Caco-2 (cell line): ENCODE data around the gene PSTK. TPM values are rescaled to one million over a fixed set of nuclear protein-coding genes. Genes with fewer than 3 reads are reported as not detected.

Source experiments
- BruUV-seq: library from RNA; stranded (reverse); fragments of 400-500 nt; replicated peaks from 2 replicates; lab custom pipeline; 2021; lab: Mats Ljungman, UMichigan
- CTCF ChIA-PET: fragments of 300-600 bp; sonication (Branson Sonifier 250); formaldehyde crosslinking; loops from one replicate; lab custom pipeline; 2022; ENCODE audit warnings: antibody characterized with exemption; lab: Charles Lee
- POLR2A ChIA-PET: fragments of 300-600 bp; sonication (Branson Sonifier 250); formaldehyde crosslinking; loops from one replicate; lab custom pipeline; 2022; ENCODE audit warnings: antibody characterized with exemption; lab: Charles Lee
- DNase-seq, 2 experiments: peaks; one replicate each; pipeline versions ENCODE4 v3.0.0 to v3.0.0-alpha.2; 2020 to 2022
- H3K27me3 ChIP-seq: replicated peaks from 2 replicates; pipeline ENCODE4 v1.6.0; 2011; ENCODE audit warnings: low read length; ENCODE audit not compliant: control insufficient read depth, insufficient read depth
- H3K36me3 ChIP-seq: 2 replicates; pipeline ENCODE4 v1.5.1; 2011; ENCODE audit warnings: low read length; ENCODE audit not compliant: control insufficient read depth, insufficient read depth
- H3K4me1 ChIP-seq: fragments of 250-450 bp; sonication (Bioruptor Pico); 2 replicates; pipeline ENCODE4 v1.5.1; 2020; ENCODE audit warnings: mild to moderate bottlenecking
- H3K4me3 ChIP-seq: 2 replicates; pipeline ENCODE4 v1.5.1; 2011; ENCODE audit warnings: low read depth, mild to moderate bottlenecking, control low read depth, low read length
- H3K9me3 ChIP-seq: fragments of 250-450 bp; sonication (Bioruptor Pico); 2 replicates; pipeline ENCODE4 v1.5.1; 2020; ENCODE audit warnings: mild to moderate bottlenecking, moderate library complexity
- H3K27ac Mint-ChIP-seq: one replicate; pipeline ENCODE4 v1.8.0; 2022; ENCODE audit warnings: mixed read lengths; ENCODE audit not compliant: unreplicated experiment
- H3K27me3 Mint-ChIP-seq: one replicate; pipeline ENCODE4 v1.8.0; 2022; ENCODE audit warnings: mixed read lengths; ENCODE audit not compliant: insufficient read depth, unreplicated experiment
- H3K36me3 Mint-ChIP-seq: one replicate; pipeline ENCODE4 v1.8.0; 2022; ENCODE audit warnings: mild to moderate bottlenecking, mixed read lengths; ENCODE audit not compliant: insufficient read depth, unreplicated experiment
- H3K4me1 Mint-ChIP-seq: one replicate; pipeline ENCODE4 v1.8.0; 2022; ENCODE audit warnings: low read depth, mixed read lengths; ENCODE audit not compliant: unreplicated experiment
- H3K4me3 Mint-ChIP-seq: one replicate; pipeline ENCODE4 v1.8.0; 2022; ENCODE audit warnings: mild to moderate bottlenecking, moderate library complexity, mixed read lengths; ENCODE audit not compliant: unreplicated experiment
- H3K9me3 Mint-ChIP-seq: one replicate; pipeline ENCODE4 v1.8.0; 2022; ENCODE audit warnings: mixed read lengths; ENCODE audit not compliant: unreplicated experiment
- intact Hi-C: fragments of 100-400 bp; cut with micrococcal nuclease; formaldehyde crosslinking; loops from one replicate; pipeline ENCODE4 v1.10.0; 2022; ENCODE audit not compliant: unreplicated experiment
- total RNA-seq: library from RNA; stranded (reverse); gene quantifications from 2 replicates; pipeline ENCODE4 v1.2.3, GENCODE V29; 2022
- TF ChIP-seq, protein P1 (sequence below), 2 experiments: fragments of 200-600 bp in 1 of 2; IDR thresholded peaks; 1 replicate in 1 of 2; 2 replicates in 1 of 2; pipeline versions ENCODE4 v1.5.1 to v1.8.0; 2011 to 2022; ENCODE audit warnings: antibody characterized with exemption in 1 of 2, control low read depth in 1 of 2, inconsistent platforms in 1 of 2, low read depth in 1 of 2, low read length in 1 of 2, mild to moderate bottlenecking in 1 of 2, moderate library complexity in 1 of 2; ENCODE audit not compliant: insufficient read depth in 1 of 2, severe bottlenecking in 1 of 2, unreplicated experiment in 1 of 2

PSTK gene
- total RNA-seq, 1 experiment from 2014 or later = 8.2 TPM

DNA sequence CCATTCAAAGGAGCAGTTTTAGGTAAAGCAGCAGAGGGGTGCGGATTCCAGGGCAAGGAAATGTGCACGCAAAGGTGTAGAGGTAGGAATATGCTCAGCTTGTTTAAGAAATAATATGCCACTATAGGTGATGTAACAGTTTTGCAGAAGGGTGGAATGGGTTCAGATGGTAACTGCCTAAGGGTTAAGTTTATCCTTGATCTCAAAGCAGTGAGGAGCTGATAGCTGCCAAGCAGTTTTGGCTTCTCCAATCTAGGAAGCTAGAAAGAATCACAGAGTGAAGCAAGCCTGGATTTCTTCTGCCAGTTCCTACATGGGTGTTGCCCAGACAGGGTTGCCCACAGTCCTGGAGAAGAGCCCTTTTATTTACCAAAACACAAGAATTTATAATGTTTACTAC lies 34.6 kb downstream of the PSTK start:
- no peak overlapping the region for H3K27ac Mint-ChIP-seq
- POLR2A ChIA-PET = interaction anchor here (1.0 kb wide), 1 partner anchor 196 kb away, joined by 3 read pairs; no protein-coding TSS in a partner anchor
- no peaks in the 10 kb centered on the region for H3K27me3 ChIP-seq
- H3K4me1 ChIP-seq = 0 out of 2 replicates have a peak, but pooled peaks cover 2% of the 10 kb centered on the region
- intact Hi-C loops = no loop called here
- CTCF ChIA-PET = no interaction called here
- DNase-seq = no peak
- no peaks in the 10 kb centered on the region for H3K4me1 Mint-ChIP-seq
- H3K36me3 Mint-ChIP-seq = no peaks in the 10 kb centered on the region
- H3K4me3 Mint-ChIP-seq = no peak overlapping the region
- TF ChIP-seq, protein P1, sequence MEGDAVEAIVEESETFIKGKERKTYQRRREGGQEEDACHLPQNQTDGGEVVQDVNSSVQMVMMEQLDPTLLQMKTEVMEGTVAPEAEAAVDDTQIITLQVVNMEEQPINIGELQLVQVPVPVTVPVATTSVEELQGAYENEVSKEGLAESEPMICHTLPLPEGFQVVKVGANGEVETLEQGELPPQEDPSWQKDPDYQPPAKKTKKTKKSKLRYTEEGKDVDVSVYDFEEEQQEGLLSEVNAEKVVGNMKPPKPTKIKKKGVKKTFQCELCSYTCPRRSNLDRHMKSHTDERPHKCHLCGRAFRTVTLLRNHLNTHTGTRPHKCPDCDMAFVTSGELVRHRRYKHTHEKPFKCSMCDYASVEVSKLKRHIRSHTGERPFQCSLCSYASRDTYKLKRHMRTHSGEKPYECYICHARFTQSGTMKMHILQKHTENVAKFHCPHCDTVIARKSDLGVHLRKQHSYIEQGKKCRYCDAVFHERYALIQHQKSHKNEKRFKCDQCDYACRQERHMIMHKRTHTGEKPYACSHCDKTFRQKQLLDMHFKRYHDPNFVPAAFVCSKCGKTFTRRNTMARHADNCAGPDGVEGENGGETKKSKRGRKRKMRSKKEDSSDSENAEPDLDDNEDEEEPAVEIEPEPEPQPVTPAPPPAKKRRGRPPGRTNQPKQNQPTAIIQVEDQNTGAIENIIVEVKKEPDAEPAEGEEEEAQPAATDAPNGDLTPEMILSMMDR (IDR thresholded peaks at IDR 0.05; ENCODE audit: insufficient read depth in 1 of 2, low read depth in 1 of 2, low read length in 1 of 2, severe bottlenecking in 1 of 2, unreplicated experiment in 1 of 2) = no peak
- no TSS peak for BruUV-seq
- no peaks in the 10 kb centered on the region for H3K9me3 Mint-ChIP-seq
- no peak overlapping the region for H3K4me3 ChIP-seq
- no peaks in the 10 kb centered on the region for H3K9me3 ChIP-seq
- no peaks in the 10 kb centered on the region for H3K27me3 Mint-ChIP-seq
- H3K36me3 ChIP-seq = no peaks in the 10 kb centered on the region

DNA sequence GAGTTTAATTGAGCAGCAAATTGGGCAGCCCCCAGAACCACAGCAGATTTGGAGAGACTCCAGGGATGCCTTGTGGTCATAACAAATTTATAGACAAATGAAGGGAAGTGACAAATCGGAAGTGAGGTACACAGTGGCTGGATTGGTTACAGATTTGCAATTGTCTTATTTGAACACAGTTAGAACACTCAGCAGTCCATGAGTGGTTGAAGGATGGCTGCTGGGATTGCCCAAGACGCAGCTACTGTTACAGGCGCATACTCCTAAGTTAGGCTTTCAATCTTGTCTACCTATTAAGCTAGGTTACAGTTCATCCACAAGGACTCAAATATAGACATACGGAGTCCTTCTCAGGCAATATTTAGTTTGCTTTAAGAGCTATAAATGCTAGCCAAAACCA lies 36.0 kb downstream of the PSTK start:
- H3K4me1 Mint-ChIP-seq = peaks cover 2% of the 10 kb centered on the region
- CTCF ChIA-PET = no interaction called here

DNA sequence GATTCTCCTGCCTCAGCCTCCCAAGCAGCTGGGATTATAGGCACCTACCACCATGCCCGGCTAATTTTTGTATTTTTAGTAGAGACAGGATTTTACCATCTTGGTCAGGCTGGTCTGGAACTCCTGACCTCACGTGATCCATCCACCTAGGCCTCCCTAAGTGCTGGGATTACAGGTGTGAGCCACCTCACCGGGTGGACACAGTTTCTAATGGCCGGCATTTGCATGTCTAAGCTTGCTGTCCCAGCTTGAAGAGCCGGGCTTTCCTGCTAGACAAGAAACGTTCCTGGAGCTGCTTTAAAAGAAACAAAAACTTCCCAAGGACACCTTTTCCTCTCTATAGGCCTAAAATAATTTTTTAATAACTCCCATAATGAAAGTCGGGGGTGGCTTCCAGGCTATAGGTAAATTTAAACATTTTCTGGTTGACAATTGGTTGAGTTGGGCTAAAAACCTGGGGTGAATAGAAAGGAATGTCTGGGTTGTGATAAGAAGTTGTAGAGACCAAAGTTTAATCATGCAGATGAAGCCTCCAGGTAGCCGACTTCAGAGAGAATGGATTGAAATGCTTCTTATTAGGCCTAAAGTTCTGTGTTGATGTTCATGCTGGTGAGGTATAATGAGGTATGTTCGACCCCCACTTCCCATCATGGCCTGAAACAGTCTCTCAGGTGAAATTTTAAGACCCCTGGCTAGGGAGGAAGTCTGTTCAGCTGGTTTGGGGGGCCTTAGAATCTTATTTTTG lies 37.4 kb downstream of the PSTK start:
- no peaks in the 10 kb centered on the region for H3K27me3 ChIP-seq
- no peaks in the 10 kb centered on the region for H3K27me3 Mint-ChIP-seq
- BruUV-seq = no TSS peak
- no peak overlapping the region for H3K27ac Mint-ChIP-seq
- H3K36me3 ChIP-seq = no peaks in the 10 kb centered on the region
- H3K4me3 Mint-ChIP-seq = no peak overlapping the region
- no peaks in the 10 kb centered on the region for H3K9me3 Mint-ChIP-seq
- H3K9me3 ChIP-seq = no peaks in the 10 kb centered on the region
- TF ChIP-seq, protein P1 (IDR thresholded peaks at IDR 0.05; ENCODE audit: insufficient read depth in 1 of 2, low read depth in 1 of 2, low read length in 1 of 2, severe bottlenecking in 1 of 2, unreplicated experiment in 1 of 2) = no peak
- no peak for DNase-seq
- ChIA-PET CTCF (no interaction called here), POLR2A (no interaction called here)
- no peak overlapping the region for H3K4me3 ChIP-seq
- peaks cover 7% of the 10 kb centered on the region for H3K4me1 Mint-ChIP-seq
- H3K36me3 Mint-ChIP-seq = no peaks in the 10 kb centered on the region
- intact Hi-C loops = no loop called here
- no peaks in the 10 kb centered on the region for H3K4me1 ChIP-seq

More for the DNA sequence above, 36.0 kb downstream of the PSTK start:
- DNase-seq = no peak
- TF ChIP-seq, protein P1 (IDR thresholded peaks at IDR 0.05; ENCODE audit: insufficient read depth in 1 of 2, low read depth in 1 of 2, low read length in 1 of 2, severe bottlenecking in 1 of 2, unreplicated experiment in 1 of 2) = no peak
- no peak overlapping the region for H3K27ac Mint-ChIP-seq
- H3K27me3 ChIP-seq = no peaks in the 10 kb centered on the region
- no peaks in the 10 kb centered on the region for H3K9me3 ChIP-seq
- H3K36me3 ChIP-seq = no peaks in the 10 kb centered on the region
- H3K4me3 ChIP-seq = no peak overlapping the region
- no peak overlapping the region for H3K4me3 Mint-ChIP-seq
- BruUV-seq = no TSS peak
- H3K27me3 Mint-ChIP-seq = no peaks in the 10 kb centered on the region
- H3K9me3 Mint-ChIP-seq = no peaks in the 10 kb centered on the region
- H3K4me1 ChIP-seq = no peaks in the 10 kb centered on the region
- no peaks in the 10 kb centered on the region for H3K36me3 Mint-ChIP-seq
- POLR2A ChIA-PET = no interaction called here
- intact Hi-C loops = no loop called here
